Hematopoietic multipotent progenitor cell treated with erythropoietin and hydrocortisone succinate and interleukin-3 and kit ligand, for 17 days (in vitro differentiated cells): ENCODE results near the gene FRAT1.
"Not testable (repeated sequence)": the region's sequence is repeated elsewhere in the genome, so short reads cannot be mapped to it uniquely, and the experiment has no call there.

ENCODE experiments used
- DNase-seq: peaks from one replicate; pipeline ENCODE4 v3.0.0-alpha.2; 2015; ENCODE audit warnings: low spot score

Gene FRAT1, protein sequence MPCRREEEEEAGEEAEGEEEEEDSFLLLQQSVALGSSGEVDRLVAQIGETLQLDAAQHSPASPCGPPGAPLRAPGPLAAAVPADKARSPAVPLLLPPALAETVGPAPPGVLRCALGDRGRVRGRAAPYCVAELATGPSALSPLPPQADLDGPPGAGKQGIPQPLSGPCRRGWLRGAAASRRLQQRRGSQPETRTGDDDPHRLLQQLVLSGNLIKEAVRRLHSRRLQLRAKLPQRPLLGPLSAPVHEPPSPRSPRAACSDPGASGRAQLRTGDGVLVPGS

DNA sequence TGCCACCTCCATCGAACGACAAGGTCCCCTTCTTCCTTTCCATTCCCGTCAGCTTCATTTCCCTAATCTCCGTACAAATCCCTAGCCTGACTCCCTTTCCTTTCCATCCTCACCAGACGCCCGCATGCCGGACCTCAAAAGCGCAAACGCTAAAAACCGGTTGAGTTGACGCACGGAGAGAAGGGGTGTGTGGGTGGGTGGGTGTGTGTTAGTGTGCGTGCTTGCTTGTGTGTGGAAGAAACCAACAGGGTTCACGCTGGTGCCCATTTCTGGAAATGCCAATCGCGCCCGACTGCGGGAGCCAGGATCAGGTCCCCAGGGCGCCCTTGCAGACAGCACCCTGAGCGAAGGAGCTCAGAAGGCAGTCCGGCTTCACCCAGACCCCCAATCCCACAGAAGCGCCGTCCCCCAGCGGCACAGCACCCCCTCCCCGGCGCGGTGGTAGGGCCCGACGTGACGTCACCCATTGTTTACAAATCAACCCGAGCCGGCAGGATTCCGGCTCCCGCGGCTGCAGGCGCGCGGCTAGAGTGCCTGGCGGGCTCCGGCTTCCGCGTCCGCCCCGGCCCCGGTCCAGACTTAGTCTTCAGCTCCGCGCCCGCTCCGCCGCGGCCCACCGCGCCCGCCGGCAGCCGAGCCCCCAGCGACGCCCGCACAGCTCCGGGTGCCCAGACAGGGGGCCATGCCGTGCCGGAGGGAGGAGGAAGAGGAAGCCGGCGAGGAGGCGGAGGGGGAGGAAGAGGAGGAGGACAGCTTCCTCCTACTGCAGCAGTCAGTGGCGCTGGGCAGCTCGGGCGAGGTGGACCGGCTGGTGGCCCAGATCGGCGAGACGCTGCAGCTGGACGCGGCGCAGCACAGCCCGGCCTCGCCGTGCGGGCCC lies at the start of gene FRAT1:
Gene FRAT1, plus strand, starts transcription at position 500 of the 880 bp plus-strand sequence. Its CDS starts 183 bp downstream, at position 683.
- DNase-seq: peak; percentile 78

DNA sequence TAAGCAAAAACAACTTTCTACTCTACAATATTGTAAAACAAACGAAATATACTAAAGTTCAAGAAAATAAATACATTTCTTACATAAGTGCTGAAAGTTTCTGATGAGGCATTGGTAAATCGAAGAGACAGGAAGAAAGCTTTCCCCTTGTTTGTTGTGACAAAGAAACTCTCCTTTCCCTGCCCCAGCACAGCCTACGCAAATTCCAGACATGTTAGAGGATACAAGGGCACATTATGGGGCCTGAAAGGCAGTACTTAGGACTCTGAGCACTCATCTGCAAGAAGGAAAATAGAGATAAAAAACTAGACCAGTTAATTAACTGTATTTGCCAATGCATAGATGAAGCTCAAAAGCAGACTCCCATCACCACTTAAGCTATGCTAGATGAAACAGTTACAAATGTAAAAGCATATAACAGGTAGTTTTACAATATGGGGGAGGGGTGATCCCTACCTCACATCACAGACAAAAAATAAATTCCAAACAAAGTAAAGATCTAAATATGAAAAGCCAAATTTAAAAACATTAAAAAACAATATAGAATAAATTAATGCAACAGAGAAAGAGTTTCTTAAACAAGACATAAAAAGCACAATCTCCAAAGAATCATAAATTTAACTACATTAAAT lies 48.4 kb upstream of the FRAT1 start:
- DNase-seq: no peak

DNA sequence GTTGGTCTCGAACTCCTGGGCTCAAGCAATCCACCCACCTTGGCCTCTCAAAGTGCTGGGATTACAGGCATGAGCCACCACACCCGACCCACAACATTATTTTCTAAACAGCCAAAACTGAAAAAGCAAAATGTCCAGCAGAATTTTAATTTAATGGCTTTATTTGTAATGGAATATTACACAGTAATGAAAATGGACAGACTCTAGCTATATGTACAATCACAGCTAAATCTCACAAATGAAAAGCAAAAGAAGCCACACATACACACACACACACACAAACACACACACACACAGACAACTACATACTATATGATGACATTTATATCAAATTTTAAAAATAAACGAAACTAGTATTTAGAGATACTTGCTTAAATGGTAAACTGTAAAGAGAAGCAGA lies 45.4 kb upstream of the FRAT1 start:
- DNase-seq: no peak

DNA sequence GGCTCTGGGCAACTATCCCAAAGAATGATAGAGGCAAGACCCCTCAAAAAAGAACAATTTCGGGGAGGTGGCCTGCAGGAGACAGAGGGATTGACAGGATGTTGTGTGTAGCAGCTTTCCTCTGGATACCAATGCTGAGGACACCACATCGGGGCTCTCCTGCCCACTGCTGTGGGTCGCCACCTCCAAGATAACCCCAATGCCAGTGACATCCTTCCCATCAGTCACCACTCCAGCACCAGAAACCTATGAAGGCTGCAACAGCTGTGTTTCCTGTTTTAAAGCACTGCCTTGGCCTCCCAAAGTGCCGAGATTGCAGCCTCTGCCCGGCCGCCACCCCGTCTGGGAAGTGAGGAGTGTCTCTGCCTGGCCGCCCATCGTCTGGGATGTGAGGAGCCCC lies 44.2 kb upstream of the FRAT1 start:
- no peak for DNase-seq

DNA sequence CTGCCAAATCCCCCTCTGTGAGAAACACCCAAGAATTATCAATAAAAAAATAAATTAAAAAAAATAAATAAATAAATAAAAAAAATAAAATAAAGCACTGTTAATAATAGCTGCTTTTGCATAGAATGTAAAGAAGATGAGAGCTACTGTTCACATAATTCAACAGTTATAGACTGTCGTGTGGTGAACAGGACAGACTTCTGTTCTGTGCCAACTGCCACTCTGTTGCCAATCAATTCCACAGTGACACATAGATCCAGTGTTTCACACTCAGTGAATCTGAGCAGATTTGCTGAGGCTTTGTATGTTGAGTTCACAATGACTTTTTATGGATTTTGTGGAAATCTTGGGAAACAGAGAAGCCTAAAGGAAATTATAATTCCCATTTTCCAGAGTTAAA lies 41.5 kb upstream of the FRAT1 start:
- DNase-seq: no peak

DNA sequence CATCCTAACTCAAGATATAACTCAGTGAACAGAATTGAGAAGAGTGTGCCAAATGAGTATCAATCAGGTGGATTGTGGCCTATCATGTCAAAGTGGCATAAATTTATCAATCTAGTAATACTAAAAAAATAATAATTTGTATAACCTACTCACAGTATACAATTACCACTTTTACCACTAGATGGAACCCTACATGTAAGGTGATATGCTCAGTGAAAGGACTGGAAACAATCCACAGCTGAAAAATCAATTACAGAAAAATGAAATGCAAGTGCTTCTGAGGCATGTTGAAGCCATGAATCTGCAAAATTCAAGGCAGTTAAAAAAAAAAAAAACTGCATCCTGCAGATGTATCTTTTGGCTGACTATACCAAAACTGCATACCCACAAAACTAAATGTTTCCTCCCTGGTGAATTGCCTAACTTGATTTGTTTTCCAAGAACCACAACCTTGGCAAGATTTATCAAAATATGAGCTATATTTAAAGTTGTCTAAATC lies 40.5 kb upstream of the FRAT1 start:
- peak; percentile 63 for DNase-seq

DNA sequence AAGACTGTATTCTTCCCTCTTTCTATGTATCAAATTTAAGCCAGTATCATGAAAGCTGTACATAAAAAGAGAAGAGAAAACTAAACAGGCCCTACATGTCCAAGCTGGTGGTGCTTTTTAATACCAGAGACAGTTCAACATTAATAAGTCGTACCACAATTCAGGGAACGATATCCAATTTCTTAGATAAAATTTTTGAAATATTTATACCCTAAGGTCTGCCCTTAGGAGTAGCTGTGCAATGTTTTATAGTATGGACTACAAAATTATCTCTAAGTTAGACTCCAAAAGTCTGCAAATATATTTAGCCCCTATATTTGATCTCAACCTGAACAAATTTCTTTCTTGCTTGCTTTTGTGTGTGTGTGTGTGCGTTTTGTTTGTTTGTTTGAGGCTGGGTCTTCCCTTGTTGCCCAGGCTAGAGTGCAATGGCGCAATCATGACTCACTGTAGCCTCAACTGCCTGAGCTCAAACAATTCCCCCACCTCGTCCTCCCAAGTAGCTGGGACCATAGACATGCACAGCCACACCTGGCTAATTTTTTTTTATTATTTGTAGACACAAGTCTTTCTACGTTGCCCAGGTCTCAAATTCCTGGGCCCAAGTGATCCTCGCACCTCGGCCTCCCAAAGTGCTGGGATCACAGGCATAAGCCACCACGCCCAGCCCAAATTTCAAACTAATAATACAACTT lies 39.8 kb upstream of the FRAT1 start:
- no peak for DNase-seq

DNA sequence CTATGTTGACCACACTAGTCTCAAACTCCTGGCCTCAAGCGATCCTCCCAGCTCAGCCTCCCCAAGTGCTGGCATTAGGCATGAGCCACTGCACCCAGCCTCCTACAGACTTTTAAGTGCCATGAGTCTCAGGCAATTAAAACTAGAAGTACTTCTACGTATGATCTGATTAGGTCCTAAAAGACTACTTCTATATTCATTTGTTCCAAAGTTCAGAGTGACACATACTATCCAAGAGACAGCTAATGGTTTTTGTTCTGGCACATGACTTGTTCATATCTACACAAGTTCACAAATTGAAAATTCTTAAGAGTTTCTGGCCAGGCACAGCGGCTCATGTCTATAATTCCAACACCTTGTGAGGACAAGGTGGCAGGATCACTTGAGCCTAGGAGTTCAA lies 38.3 kb upstream of the FRAT1 start:
- DNase-seq: no peak

DNA sequence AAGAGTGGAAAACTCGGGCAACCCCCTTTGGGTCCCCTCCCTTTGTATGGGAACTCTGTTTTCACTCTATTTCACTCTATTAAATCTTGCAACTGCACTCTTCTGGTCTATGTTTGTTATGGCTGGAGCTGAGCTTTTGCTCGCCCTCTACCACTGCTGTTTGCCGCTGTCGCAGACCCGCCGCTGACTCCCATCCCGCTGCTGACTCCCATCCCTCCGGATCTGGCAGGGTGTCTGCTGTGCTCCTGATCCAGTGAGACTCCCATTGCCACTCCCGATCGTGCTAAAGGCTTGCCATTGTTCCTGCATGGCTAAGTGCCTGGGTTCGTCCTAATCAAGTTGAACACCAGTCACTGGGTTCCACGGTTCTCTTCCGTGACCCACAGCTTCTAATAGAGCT lies 29.0 kb upstream of the FRAT1 start:
- DNase-seq: not testable (repeated sequence)

DNA sequence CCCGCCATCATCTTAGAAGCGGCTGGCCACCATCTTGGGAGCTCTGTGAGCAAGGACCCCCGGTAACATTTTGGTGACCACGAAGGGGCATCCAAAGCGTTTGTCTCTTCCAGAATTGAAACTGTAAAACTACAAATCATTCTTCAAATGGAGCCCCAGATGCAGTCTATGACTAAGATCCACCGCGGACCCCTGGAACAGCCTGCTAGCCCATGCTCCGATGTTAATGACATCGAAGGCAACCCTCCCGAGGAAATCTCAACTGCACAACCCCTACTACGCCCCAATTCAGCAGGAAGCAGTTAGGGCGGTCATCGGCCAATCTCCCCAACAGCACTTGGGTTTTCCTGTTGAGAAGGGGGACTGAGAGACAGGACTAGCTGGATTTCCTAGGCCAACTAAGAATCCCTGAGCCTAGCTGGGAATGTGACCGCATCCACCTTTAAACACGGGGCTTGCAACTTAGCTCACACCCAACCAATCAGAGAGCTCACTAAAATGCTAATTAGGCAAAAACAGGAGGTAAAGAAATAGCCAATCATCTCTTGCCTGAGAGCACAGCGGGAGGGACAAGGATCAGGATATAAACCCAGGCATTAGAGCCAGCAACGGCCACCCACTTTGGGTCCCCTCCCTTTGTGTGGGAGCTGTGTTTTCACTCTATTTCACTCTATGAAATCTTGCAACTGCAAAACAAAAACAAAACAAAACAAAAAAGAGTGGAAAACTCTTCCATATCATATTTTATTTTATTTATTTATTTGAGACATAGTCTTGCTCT lies 28.3 kb upstream of the FRAT1 start:
- DNase-seq: not testable (repeated sequence)

DNA sequence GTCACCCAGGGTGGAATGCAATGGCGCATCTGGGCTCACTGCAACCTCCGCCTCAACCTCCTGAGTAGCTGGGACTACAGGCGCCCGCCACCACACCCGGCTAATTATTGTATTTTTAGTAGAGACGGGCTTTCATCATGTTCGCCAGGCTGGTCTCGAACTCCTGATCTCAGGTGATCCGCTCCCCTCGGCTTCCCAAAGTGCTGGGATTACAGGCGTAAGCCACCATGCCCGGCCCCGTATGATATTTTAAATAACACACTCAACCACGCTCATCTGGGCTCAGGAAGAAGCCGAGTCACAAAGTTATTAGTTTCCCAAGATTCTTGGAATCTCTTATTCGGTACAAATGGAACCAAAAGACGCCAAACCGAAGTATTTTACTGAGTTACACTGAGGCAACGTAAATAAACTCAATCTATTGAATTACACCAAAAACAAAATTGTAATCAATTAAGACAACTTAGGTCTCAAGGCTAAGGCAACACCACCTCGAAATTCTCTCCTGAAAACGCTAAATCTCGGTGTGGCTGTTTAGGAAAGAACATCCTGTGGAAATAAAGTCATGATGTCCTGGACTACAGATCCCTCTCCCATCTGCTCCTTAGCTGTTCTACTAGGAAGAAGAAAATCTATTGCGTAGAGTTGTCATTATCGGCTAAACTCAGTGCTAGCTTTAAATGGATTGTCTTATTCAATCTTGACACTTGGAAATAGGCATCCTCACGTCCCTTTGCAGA lies 27.5 kb upstream of the FRAT1 start:
- DNase-seq: no peak

DNA sequence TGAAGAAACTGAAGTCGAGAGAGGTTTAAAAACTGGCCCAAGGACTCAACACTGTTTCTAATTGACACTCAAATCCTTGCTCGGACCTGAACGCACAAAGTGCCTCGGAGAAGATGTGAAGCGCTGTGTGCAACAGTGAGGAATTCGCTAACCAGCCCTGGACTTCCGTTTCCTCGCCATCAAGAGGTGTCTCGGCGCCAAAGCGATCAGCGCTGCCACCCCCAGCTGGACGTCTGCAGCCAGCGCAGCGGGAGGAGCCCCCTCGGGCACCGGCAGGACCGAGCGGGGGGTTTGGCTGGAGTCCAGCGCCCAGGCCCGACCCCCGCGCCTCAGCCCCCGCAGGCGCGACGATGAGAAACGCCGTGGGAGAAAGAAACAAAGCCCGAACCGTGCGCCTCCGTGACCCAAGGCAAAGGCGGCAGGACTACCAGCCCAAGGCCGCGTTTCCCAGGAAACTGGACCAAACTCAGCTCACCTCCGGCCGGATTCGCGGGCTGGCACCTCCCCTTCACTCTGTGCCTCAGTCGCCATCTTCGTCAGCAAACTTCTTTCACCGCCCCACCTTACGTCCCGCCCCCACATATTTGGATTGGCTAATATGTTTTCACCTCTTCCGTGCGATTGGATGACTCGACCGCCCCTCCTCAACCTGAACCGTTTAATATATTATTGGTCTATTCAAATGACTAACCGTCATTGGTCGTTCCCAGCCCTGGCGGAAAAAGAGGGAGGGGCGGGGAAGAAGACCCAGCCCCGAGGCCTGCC lies 26.8 kb upstream of the FRAT1 start, which contains the start of gene ARHGAP19:
Gene ARHGAP19, minus strand, starts transcription at position 541 of the 765 bp plus-strand sequence. Its CDS starts 10 bp downstream, at position 531.
- peak; percentile 95 for DNase-seq

DNA sequence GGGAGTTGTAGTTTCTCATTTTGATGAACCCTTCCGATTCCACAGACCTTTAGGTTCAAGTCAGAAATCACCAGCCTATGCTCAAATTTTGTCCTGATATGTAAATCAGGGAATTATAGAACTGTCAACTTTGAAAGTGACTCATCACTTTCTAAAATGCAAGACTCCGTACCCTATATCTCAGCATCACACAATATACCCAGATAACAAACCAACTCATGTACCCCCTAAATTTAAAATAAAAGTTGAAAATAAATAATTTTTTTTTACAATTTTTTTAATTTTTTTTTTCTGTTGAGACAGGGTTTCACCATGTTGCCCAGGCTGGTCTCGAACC lies 26.2 kb upstream of the FRAT1 start:
- no peak for DNase-seq

DNA sequence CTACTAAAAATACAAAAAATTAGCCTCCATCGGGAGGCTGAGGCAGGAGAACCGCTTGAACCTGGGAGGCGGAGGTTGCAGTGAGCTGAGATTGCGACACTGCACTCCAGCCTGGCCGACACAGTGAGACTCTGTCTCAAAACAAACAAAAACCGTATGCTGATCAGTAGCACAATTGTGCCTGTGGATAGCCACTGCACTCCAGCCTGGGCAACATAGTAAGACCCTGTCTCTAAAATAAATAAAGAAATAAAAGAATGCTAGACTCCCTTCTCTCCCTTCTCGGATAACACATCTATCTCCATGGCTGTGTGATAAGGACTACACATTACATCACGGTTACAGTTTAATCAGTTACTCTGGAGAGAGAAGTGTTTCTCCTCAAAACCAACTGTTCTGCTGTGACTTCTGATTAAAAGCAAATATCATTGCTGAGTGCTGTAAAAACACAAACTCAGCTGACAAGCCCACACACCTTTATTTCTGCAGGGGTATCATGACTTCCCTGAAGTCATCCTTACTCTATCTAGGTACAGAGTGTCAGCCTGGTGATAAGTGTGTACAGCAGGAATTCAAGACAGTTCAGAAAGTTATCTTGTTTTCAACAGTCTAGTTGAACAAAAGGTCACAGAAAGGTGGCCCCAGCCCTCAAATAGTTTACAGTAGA lies 21.4 kb upstream of the FRAT1 start:
- no peak for DNase-seq

DNA sequence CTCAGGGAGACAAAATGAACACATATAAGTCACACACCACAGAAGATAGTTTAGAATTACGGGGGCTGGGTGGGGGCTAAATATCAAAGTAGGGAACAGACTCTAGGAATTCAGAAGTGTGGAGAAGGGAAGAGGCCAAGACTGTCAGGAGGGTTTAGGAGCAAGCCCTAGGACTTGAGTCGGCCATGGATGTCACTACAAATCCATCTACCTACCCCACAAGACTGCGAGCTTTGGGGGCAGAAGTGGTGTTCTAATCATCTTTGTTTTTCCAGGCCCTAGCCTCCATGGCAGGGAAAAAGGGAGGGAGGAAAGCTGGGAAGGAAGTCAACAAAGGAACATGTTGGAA lies 20.9 kb upstream of the FRAT1 start:
- no peak for DNase-seq

DNA sequence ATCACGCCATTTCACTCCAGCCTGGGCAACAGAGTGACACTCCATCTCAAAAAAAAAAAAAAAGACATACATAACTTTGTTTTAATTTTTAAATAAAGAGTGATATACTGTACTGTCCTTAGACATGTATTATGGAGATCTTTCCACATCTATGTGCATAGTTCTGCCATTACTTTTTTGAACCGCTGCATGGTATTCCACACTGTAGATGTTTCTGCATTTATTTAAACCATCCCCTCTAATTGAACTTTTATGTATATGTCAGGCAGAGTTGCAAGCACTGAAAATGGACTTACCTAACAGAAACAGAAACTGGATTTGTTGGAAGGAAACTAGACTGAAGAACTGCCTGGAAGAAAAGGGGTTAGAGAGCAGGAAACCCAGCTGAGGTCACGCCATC lies 18.1 kb upstream of the FRAT1 start:
- no peak for DNase-seq

DNA sequence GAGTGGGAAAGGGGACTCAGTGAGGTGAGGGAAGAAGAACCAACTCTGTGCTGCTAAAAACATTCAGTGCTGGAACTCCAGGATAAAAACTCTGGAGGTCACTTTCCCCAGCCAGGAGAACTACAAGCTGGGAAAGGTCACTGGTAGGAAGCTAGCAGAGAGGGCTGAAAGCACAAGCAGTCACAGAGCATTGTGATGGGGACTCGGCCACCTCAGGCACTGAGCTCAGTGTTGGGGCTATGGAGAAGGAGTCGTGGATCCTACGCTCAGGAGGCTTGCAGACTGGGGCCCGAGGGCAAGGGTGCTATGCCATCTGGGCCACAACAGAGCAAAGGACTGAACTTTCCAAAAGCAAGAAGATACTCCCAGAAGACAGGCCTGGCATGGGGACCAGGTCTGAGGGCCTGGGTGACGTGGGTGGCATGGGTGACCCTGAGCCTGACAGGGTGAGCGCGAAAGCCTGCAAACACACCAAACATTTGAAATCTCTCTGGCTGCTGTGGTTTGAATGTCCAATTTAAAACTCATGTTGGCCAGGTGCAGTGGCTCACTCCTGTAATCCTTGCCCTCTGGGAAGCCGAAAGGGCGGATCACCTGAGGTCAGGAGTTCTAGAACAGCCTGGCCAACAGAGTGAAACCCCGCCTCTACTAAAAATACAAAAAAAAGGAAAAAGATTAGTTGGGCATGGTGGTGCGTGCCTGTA lies 16.8 kb upstream of the FRAT1 start:
- no peak for DNase-seq

DNA sequence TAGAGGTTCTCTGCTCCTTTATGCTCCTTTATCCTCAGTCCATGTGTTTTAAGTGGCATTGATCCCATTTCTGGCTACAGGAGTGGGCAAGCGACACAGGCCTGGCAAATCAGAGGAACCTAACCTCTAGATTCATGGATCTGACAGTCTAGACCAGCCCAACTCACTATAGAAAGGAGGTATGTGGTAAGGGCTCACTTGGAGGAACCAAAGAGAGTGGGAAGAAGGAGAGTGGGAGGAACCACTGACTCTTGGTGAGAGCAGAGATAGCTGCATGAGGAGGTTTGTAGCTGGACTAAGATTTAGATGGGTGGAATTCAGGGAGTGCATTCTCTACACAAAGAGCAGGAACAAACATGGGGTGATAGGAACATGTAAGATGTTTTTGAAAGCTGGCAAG lies 11.6 kb upstream of the FRAT1 start:
- no peak for DNase-seq
